Prostate gland (tissue), 2 donors: ENCODE results near the gene ZNF423. TPM values are rescaled to one million over a fixed set of nuclear protein-coding genes. Genes with fewer than 3 reads are reported as not detected.
"Not testable (repeated sequence)": the region's sequence is repeated elsewhere in the genome, so short reads cannot be mapped to it uniquely, and the experiment has no call there.

Experiments used
- DNase-seq: peaks from one replicate; pipeline ENCODE4 v3.0.0-alpha.2; 2019; ENCODE audit warnings: low spot score
- H3K27ac ChIP-seq, 2 donors: fragments of 200-600 bp; sonication (generic); 2 replicates each; pipeline ENCODE4 v1.5.1; 2017 to 2019
- H3K27me3 ChIP-seq: fragments of 200-600 bp; sonication (generic); replicated peaks from 2 replicates; pipeline ENCODE4 v1.5.1; 2019; ENCODE audit not compliant: insufficient read depth
- H3K36me3 ChIP-seq, 2 donors: fragments of 200-600 bp; sonication (generic); 1 replicate in 1 of 2; 2 replicates in 1 of 2; pipeline versions ENCODE4 v1.5.1 to v1.8.1; 2017 to 2019
- H3K4me1 ChIP-seq: fragments of 200-600 bp; sonication (generic); replicated peaks from 2 replicates; pipeline ENCODE4 v1.5.1; 2019
- H3K4me3 ChIP-seq, 2 donors: fragments of 200-600 bp; sonication (generic); 2 replicates each; pipeline ENCODE4 v1.5.1; 2017 to 2019
- H3K9me3 ChIP-seq: fragments of 200-600 bp; sonication (generic); 2 replicates; pipeline ENCODE4 v1.5.1; 2017
- CTCF ChIP-seq, 4 experiments: fragments of 200-600 bp in 2 of 4; fragments of 450-650 bp in 2 of 4; sonication (generic) in 2 of 4; IDR thresholded peaks; 1 replicate in 3 of 4; 2 replicates in 1 of 4; pipeline ENCODE4 v1.5.1; 2016 to 2019; ENCODE audit warnings: antibody characterized with exemption in 4 of 4, mild to moderate bottlenecking in 2 of 4, moderate library complexity in 2 of 4
- POLR2A ChIP-seq: fragments of 450-650 bp; IDR thresholded peaks from one replicate; pipeline ENCODE4 v1.6.1; 2016; ENCODE audit warnings: antibody characterized with exemption, mild to moderate bottlenecking
- POLR2AphosphoS5 ChIP-seq: sonication (generic); formaldehyde crosslinking; IDR thresholded peaks from one replicate; pipeline ENCODE4 v1.6.1; 2017; ENCODE audit warnings: antibody characterized with exemption
- WGBS: methylation state at CpG from one replicate; pipeline ENCODE4 v1.1.5; 2018; 5-methylcytosine and 5-hydroxymethylcytosine counted together
- intact Hi-C: fragments of 100-400 bp; cut with DNase I; formaldehyde crosslinking; loops from one replicate; pipeline ENCODE4 v1.14.2; 2022
- total RNA-seq, 2 donors: library from RNA; depleted of rRNA; stranded (reverse); fragments of >200 nt; gene quantifications; one replicate each; pipeline ENCODE4 v1.1.0, GENCODE V29; 2016

ZNF423 gene
- total RNA-seq, 2 donors from 2014 or later = 6.1 to 22.7 TPM

- H3K4me1 ChIP-seq = no peaks in the 10 kb centered on the region
- DNase-seq = no peak
- intact Hi-C loops = no loop called here
- TF ChIP-seq POLR2A (no peak), POLR2AphosphoS5 (no peak), CTCF (IDR thresholded peaks at IDR 0.05) (no peak)
- H3K27ac ChIP-seq = no peak overlapping the region
- H3K4me3 ChIP-seq = no peak overlapping the region
- H3K9me3 ChIP-seq = no peaks in the 10 kb centered on the region
- no peaks in the 10 kb centered on the region for H3K27me3 ChIP-seq
- H3K36me3 ChIP-seq = no peaks in the 10 kb centered on the region
- 60% methylated on average over 14 of the region's 14 CpGs for WGBS
These were observed 291.2 kb downstream of the ZNF423 start for GRCh38 chr16:49564496-49565229.

- TF ChIP-seq POLR2AphosphoS5 = no peak
- TF ChIP-seq POLR2A = no peak
- TF ChIP-seq CTCF (IDR thresholded peaks at IDR 0.05) = no peak
- H3K9me3 ChIP-seq = no peaks in the 10 kb centered on the region
- H3K4me1 ChIP-seq = no peaks in the 10 kb centered on the region
- no peaks in the 10 kb centered on the region for H3K36me3 ChIP-seq
- DNase-seq = no peak
- H3K4me3 ChIP-seq = no peak overlapping the region
- H3K27me3 ChIP-seq = no peaks in the 10 kb centered on the region
- intact Hi-C loops = no loop called here
- 97% methylated on average over 2 of the region's 2 CpGs for WGBS
- no peak overlapping the region for H3K27ac ChIP-seq
These were observed 292.2 kb downstream of the ZNF423 start for GRCh38 chr16:49563666-49564065.

- intact Hi-C loops = not testable (repeated sequence)
- 85% methylated on average over 8 of the region's 8 CpGs for WGBS
These were observed 293.0 kb downstream of the ZNF423 start for GRCh38 chr16:49562894-49563293.

GRCh38 chr16:49562228-49562627, 293.7 kb downstream of the ZNF423 start:
- DNase-seq = no peak
- TF ChIP-seq CTCF (IDR thresholded peaks at IDR 0.05) (no peak), POLR2A (no peak), POLR2AphosphoS5 (no peak)
- Histone ChIP-seq H3K4me3 (no peak overlapping the region), H3K4me1 (no peaks in the 10 kb centered on the region), H3K27me3 (no peaks in the 10 kb centered on the region), H3K27ac (no peak overlapping the region), H3K36me3 (no peaks in the 10 kb centered on the region), H3K9me3 (no peaks in the 10 kb centered on the region)
- WGBS = 61% methylated on average over 3 of the region's 3 CpGs
- intact Hi-C loops = no loop called here

More at GRCh38 chr16:49562894-49563293, 293.0 kb downstream of the ZNF423 start:
- H3K9me3 ChIP-seq, H3K4me3 ChIP-seq, H3K36me3 ChIP-seq, H3K27me3 ChIP-seq, H3K4me1 ChIP-seq, DNase-seq, H3K27ac ChIP-seq: not testable (repeated sequence)

- TF ChIP-seq POLR2A (no peak), CTCF (IDR thresholded peaks at IDR 0.05) (no peak), POLR2AphosphoS5 (no peak)
- H3K4me1 ChIP-seq = no peaks in the 10 kb centered on the region
- intact Hi-C loops = no loop called here
- H3K36me3 ChIP-seq = no peaks in the 10 kb centered on the region
- no peak overlapping the region for H3K4me3 ChIP-seq
- no peaks in the 10 kb centered on the region for H3K27me3 ChIP-seq
- no peak for DNase-seq
- no peak overlapping the region for H3K27ac ChIP-seq
- WGBS = 88% methylated on average over 25 of the region's 25 CpGs
- no peaks in the 10 kb centered on the region for H3K9me3 ChIP-seq
These were observed 295.7 kb downstream of the ZNF423 start for GRCh38 chr16:49560004-49560830.
